ENCODE measurements around the gene SCN2A.
"Not testable (repeated sequence)": the region's sequence is repeated elsewhere in the genome, so short reads cannot be mapped to it uniquely, and the experiment has no call there.

The SCN2A gene

GRCh38 chr2:165251366-165251765, 12.2 kb downstream of the SCN2A start:
- no peak for DNase-seq (ENCODE audit: low read depth)
- TF ChIP-seq, protein P1, sequence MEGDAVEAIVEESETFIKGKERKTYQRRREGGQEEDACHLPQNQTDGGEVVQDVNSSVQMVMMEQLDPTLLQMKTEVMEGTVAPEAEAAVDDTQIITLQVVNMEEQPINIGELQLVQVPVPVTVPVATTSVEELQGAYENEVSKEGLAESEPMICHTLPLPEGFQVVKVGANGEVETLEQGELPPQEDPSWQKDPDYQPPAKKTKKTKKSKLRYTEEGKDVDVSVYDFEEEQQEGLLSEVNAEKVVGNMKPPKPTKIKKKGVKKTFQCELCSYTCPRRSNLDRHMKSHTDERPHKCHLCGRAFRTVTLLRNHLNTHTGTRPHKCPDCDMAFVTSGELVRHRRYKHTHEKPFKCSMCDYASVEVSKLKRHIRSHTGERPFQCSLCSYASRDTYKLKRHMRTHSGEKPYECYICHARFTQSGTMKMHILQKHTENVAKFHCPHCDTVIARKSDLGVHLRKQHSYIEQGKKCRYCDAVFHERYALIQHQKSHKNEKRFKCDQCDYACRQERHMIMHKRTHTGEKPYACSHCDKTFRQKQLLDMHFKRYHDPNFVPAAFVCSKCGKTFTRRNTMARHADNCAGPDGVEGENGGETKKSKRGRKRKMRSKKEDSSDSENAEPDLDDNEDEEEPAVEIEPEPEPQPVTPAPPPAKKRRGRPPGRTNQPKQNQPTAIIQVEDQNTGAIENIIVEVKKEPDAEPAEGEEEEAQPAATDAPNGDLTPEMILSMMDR (conservative IDR thresholded peaks at IDR 0.05; ENCODE audit: low read depth, low read length): no peak
- no peak overlapping the region for H3K4me3 ChIP-seq (ENCODE audit: low read length)

DNA sequence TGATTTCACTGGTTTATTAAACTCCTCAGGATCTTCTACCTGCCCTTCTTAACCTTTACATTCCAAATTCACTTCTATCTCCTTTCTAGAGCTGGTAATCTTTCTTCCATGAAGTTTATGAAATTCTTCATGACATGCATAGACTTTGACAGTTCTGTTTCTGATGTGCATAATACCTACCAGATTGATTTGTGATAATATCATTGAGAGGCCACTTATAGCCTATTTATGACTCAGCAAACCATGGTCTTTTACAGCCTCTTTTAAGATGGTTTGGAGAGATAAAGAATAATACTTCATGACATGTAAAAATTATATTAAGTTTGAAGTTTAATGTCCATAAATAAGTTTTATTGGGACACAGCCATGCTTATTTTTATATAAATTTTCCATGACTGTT, 14.0 kb downstream of the SCN2A start:
- TF ChIP-seq, protein P1 (conservative IDR thresholded peaks at IDR 0.05; ENCODE audit: low read depth, low read length): no peak
- DNase-seq (ENCODE audit: low read depth): no peak
- no peak overlapping the region for H3K4me3 ChIP-seq (ENCODE audit: low read length)

DNA sequence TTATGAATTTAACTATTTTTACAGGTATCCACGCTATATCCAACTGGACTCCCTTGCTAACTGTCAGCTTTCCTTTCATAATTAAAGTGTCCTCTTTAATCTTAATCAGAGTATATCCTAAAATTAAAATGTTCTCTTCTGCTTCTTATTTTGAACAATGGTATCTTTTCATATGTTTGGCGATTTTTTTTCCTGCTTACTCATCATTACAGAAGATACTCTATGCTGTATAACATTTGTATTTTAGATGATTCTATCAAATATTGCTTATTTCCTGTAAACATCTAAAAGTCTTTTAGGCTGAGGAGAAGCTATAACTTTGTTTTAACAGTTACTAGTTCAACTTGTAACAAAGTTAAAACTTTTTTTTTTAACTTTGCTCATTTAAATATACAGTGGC, 17.4 kb downstream of the SCN2A start:
- TF ChIP-seq, protein P1 (conservative IDR thresholded peaks at IDR 0.05; ENCODE audit: low read depth, low read length): no peak
- no peak overlapping the region for H3K4me3 ChIP-seq (ENCODE audit: low read length)
- DNase-seq (ENCODE audit: low read depth): no peak

DNA sequence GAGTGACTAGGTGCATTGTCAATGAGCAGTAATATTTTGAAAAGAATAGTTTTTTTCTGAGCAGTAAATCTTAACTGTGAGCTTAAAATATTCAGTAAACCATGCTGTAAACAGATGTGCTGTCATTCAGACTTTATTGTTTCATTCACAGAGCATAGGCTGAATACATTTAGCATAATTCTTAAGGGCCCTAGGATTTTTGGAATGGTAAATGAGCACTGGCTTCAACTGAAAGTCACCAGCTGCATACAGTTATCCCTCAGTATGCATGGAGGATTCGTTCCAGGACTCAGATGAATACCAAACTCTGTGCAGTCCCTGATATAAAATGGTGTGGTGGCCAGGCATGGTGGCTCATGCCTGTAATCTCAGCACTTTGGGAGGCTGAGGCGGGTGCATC, 21.1 kb downstream of the SCN2A start:
- DNase-seq (ENCODE audit: low read depth); H3K4me3 ChIP-seq (ENCODE audit: low read length): not testable (repeated sequence)

GRCh38 chr2:165268754-165269153, 29.5 kb downstream of the SCN2A start:
- H3K4me3 ChIP-seq (ENCODE audit: low read length): no peak overlapping the region
- DNase-seq (ENCODE audit: low read depth): no peak
- TF ChIP-seq, protein P1 (conservative IDR thresholded peaks at IDR 0.05; ENCODE audit: low read depth, low read length): no peak

- TF ChIP-seq, protein P1 (conservative IDR thresholded peaks at IDR 0.05; ENCODE audit: low read depth, low read length): no peak
- DNase-seq (ENCODE audit: low read depth): no peak
- no peak overlapping the region for H3K4me3 ChIP-seq (ENCODE audit: low read length)
Measured at GRCh38 chr2:165273176-165273575, 34.0 kb downstream of the SCN2A start.

DNA sequence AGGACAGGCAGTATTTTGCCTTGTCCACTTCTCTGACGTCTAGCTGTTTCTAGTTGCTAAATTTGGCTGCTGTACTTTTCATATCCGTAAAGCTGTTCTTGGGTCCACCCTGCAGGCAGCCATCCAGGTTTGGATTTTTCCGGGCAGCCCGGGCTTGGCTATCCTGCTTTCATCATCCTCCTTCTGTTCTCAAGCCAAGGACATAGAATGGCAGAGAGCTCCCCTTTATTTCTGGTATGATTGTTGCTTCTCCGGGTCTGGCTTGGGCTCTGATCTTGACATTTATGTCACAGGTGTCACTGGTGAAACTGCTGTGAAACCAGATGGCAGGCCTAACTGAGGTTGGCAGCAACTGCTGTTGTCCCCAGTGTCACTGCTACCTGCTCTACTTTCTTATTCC, 35.5 kb downstream of the SCN2A start:
- TF ChIP-seq, protein P1 (conservative IDR thresholded peaks at IDR 0.05; ENCODE audit: low read depth, low read length): no peak
- H3K4me3 ChIP-seq (ENCODE audit: low read length): no peak overlapping the region
- no peak for DNase-seq (ENCODE audit: low read depth)

- H3K4me3 ChIP-seq (ENCODE audit: low read length): no peak overlapping the region
- TF ChIP-seq, protein P1 (conservative IDR thresholded peaks at IDR 0.05; ENCODE audit: low read depth, low read length): no peak
- no peak for DNase-seq (ENCODE audit: low read depth)
Measured at GRCh38 chr2:165275932-165276331, 36.7 kb downstream of the SCN2A start.

All from retinal pigment epithelial cell (primary cell).